Measurements from ENCODE around the gene GNB2. TPM values are rescaled to one million over a fixed set of nuclear protein-coding genes. Genes with fewer than 3 reads are reported as not detected.

GNB2 gene
- polyA plus RNA-seq, 1 experiment, result 68.4 TPM

DNA sequence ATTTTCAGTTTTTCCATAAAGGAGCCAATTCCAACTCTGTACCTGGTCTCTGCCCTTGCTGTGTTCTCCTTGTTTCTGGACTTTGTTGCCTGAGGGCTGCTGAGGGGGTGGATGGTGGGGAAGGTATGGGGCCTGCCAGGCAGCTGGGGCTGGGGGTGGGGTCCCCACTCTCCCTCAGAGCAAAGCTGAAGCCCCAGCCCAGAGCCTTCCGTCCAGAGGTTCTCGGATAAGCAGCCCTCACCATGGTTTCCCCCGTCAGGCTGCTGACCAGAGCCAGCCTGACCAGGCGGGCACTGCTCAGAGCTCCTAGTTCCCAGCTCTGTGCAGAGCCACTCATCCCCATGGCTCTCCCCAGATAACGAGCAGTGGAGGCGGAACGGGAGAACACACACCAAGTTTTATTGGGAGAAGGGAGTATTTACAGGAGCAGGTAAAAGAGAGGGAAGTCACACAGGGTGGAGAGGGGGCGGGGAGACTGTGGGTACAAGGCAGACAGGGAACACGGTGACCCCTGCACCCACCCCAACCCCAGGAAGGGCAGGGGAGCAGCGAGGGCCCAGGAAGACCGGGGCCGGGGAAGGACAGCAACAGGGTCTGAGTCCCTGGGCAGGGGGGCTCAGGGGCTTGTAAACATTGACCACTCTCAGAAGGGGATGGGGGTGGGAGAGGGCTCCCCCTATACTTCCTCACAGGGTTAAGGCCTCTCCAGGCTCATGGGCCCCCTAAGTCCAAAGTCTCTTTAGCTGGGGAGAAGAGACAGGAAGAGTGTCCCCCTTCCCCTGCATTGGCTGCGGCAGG, 5.8 kb downstream of the GNB2 start:
- POLR2A ChIA-PET, result interaction anchor here (0.8 to 1.4 kb wide), 2 partner anchors 10 to 93 kb away, joined by 3 to 4 read pairs; partner anchors contain the start of genes FBXO24 and LRCH4

DNA sequence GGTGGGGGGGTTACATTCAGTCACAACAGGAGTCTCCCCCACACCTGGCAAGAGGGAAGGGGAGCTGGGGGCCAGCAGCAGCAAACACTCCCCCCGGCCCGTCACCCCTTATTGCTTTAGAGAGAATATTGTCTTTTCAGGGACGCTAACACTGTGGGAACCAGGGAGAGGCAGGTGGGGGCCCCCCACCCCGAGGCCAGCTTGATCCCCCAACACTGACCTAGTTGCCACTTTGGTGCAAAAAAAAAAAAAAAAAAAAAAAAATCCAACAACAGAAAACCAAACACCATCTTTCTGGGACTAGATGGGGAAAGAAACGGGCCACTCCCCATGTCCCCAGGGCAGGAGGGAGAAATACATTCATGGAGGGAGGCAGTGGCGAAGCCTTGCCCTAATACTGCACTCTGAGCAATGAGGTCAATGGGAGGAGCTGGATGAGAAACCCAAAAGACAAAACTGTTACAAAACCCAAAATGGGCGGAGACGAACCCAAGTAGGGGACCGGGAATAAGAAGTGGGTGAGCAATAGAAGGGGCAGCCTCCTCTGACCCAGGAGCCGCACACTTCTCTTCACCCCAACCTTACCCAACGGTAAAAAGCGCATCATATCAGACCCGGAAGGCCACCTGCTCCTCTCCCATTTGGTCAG, 6.5 kb downstream of the GNB2 start:
- TF ChIP-seq, protein P1, sequence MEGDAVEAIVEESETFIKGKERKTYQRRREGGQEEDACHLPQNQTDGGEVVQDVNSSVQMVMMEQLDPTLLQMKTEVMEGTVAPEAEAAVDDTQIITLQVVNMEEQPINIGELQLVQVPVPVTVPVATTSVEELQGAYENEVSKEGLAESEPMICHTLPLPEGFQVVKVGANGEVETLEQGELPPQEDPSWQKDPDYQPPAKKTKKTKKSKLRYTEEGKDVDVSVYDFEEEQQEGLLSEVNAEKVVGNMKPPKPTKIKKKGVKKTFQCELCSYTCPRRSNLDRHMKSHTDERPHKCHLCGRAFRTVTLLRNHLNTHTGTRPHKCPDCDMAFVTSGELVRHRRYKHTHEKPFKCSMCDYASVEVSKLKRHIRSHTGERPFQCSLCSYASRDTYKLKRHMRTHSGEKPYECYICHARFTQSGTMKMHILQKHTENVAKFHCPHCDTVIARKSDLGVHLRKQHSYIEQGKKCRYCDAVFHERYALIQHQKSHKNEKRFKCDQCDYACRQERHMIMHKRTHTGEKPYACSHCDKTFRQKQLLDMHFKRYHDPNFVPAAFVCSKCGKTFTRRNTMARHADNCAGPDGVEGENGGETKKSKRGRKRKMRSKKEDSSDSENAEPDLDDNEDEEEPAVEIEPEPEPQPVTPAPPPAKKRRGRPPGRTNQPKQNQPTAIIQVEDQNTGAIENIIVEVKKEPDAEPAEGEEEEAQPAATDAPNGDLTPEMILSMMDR (IDR thresholded peaks at IDR 0.05; ENCODE audit: low read depth, low read length), result no peak
- DNase-seq (ENCODE audit: low read depth, low spot score), result no peak
- H3K27ac ChIP-seq (ENCODE audit: low read depth, low read length), result no peak overlapping the region
- POLR2A ChIA-PET, result interaction anchor here (0.7 to 1.4 kb wide), 6 partner anchors 9 to 404 kb away, joined by 3 to 16 read pairs (median 4); partner anchors contain the start of genes FBXO24, LRCH4 and MOSPD3
- CTCF ChIA-PET, result interaction anchor here (1.1 to 4.0 kb wide), 2 partner anchors 12 to 172 kb away, joined by 4 to 32 read pairs; partner anchors contain the start of gene SLC12A9
- no peaks in the 10 kb centered on the region; the same call in 1 of the 2 replicates for H3K9me3 ChIP-seq (ENCODE audit: control insufficient read depth, insufficient read depth, low read length)
- H3K4me3 ChIP-seq (ENCODE audit: low read depth, low read length), result no peak overlapping the region
- H3K27me3 ChIP-seq (ENCODE audit: control insufficient read depth, insufficient read depth, low read length), result no peaks in the 10 kb centered on the region

More for the DNA sequence above, 5.8 kb downstream of the GNB2 start:
- Histone ChIP-seq H3K4me3 (ENCODE audit: low read depth, low read length) (no peak overlapping the region), H3K9me3 (ENCODE audit: control insufficient read depth, insufficient read depth, low read length) (no peaks in the 10 kb centered on the region; the same call in 1 of the 2 replicates), H3K27me3 (ENCODE audit: control insufficient read depth, insufficient read depth, low read length) (no peaks in the 10 kb centered on the region), H3K27ac (ENCODE audit: low read depth, low read length) (no peak overlapping the region)
- TF ChIP-seq, protein P1 (IDR thresholded peaks at IDR 0.05; ENCODE audit: low read depth, low read length), result no peak
- CTCF ChIA-PET, result interaction anchor here (3.7 kb wide), 1 partner anchor 12 kb away, joined by 34 read pairs; no protein-coding TSS in a partner anchor
- no peak for DNase-seq (ENCODE audit: low read depth, low spot score)

DNA sequence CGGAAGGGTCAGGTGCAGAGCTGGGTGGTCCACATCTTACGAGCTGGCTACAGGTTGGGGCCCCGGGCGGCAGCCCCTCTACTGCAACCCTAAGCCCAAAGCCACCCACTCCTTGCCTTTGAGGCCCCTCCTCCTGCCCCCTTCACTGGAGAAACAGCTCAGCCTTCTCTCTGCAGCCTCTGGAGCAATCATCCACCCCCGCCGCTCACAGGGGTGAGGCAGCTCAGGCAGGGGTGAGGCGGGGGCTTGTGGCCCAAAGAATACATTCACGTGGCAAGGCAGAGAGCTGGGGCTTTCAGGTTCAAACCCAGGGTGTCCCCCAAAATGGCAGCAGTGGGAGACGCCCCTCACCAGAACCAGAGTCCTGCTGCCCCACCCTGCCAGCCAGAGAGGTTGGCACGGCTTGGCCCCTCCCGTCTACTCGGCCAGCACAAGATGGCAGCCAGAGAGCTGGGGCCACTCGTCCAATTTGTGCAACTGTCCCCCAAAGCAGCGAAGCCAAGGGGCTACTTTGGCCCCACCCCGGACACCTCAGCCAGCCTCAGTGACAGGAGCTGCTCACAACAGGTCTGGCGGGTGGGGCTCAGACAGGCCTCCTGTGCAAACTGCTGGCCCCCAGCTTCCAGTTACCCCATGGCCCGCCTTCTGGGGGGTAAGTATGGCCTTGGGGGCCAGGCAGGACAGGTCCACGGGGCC, 7.2 kb downstream of the GNB2 start:
- TF ChIP-seq, protein P1 (IDR thresholded peaks at IDR 0.05; ENCODE audit: low read depth, low read length), result no peak
- no peaks in the 10 kb centered on the region for H3K27me3 ChIP-seq (ENCODE audit: control insufficient read depth, insufficient read depth, low read length)
- POLR2A ChIA-PET, result interaction anchor here (0.7 to 1.4 kb wide), 5 partner anchors 25 to 405 kb away, joined by 3 to 16 read pairs (median 5); partner anchors contain the start of genes FBXO24, LRCH4 and MOSPD3
- no peak for DNase-seq (ENCODE audit: low read depth, low spot score)
- no peaks in the 10 kb centered on the region; the same call in 1 of the 2 replicates for H3K9me3 ChIP-seq (ENCODE audit: control insufficient read depth, insufficient read depth, low read length)
- H3K27ac ChIP-seq (ENCODE audit: low read depth, low read length), result no peak overlapping the region
- H3K4me3 ChIP-seq (ENCODE audit: low read depth, low read length), result no peak overlapping the region
- CTCF ChIA-PET, result interaction anchor here (1.1 to 4.0 kb wide), 2 partner anchors 11 to 171 kb away, joined by 4 to 32 read pairs; partner anchors contain the start of gene SLC12A9

DNA sequence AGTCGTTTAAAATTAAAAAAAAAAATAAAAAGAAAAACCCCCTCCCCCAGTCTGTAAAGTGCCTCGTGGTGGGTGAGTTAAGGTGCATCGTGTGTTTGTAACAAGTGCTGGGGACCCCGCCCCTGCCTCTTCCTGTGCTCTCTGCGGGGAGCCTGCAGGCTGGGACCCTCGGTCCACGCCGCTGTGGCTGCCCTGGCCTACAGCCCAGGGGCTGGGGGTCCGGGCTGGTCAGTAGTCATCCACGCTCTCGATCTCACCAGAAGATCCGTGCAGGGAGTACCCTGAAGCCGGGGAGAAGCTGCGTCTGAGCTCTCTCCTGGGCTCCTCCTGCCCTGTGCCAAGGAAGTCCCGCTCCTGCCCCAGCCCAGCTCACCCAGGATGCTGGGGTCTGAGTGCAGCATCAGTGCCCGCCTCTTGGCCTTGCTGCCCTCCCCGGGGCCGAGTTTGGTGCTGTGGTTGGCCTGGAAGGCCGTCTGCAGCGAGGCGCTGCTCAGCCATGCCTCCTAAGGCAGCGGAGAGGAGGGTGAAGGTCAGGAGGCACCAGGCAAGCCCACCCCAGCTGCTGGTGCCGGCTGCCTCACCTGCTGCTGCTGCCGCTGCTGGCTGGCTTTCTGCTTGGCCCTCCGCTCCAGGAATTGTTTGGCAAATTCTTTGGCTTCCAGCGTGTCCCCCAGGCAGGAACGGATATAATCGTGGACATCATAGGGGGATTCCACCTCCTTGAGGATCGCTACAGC, 8.1 kb downstream of the GNB2 start:
- DNase-seq (ENCODE audit: low read depth, low spot score), result no peak
- H3K27ac ChIP-seq (ENCODE audit: low read depth, low read length), result no peak overlapping the region
- no peak overlapping the region for H3K4me3 ChIP-seq (ENCODE audit: low read depth, low read length)
- TF ChIP-seq, protein P1 (IDR thresholded peaks at IDR 0.05; ENCODE audit: low read depth, low read length), result no peak
- no peaks in the 10 kb centered on the region for H3K27me3 ChIP-seq (ENCODE audit: control insufficient read depth, insufficient read depth, low read length)
- ChIA-PET POLR2A (interaction anchor here (0.6 to 1.3 kb wide), 3 partner anchors 24 to 199 kb away, joined by 3 to 8 read pairs (median 3); partner anchors contain the start of genes FBXO24 and LRCH4), CTCF (interaction anchor here (4.0 kb wide), 1 partner anchor 10 kb away, joined by 32 read pairs; no protein-coding TSS in a partner anchor)
- no peaks in the 10 kb centered on the region; the same call in 1 of the 2 replicates for H3K9me3 ChIP-seq (ENCODE audit: control insufficient read depth, insufficient read depth, low read length)
